GM20431 (cell line): ENCODE results near the gene IGF2R.
"Not testable (repeated sequence)": the region's sequence is repeated elsewhere in the genome, so short reads cannot be mapped to it uniquely, and the experiment has no call there.

Experiments
- in situ Hi-C: fragments of 300-500 bp; cut with MseI, MboI; formaldehyde crosslinking; loops from one replicate; pipeline ENCODE4 v1.15.0; 2020; ENCODE audit warnings: low sequenced_read_pairs; ENCODE audit not compliant: unreplicated experiment

The IGF2R gene

GRCh38 chr6:160131636-160132296 lies 162.9 kb downstream of the IGF2R start:
- in situ Hi-C loops, result loop anchor here (10.0 kb wide), 1 partner anchor 323 kb away; no protein-coding TSS in a partner anchor

DNA sequence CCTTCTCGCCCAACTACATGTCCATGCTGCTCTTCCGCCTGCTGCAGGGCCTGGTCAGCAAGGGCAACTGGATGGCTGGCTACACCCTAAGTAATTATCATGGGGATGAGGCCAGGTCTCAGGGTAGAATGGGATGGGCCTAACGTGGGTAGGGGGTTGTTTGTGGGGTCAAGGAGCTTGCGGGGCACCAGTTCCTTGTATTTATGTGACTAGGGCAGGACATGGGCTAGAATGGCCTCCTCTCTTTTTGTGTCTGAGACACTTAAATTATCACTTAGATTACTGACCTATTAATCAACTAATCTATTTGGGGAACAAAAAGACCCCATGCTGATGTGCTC lies 163.4 kb downstream of the IGF2R start:
- in situ Hi-C loops, result loop anchor here (10.0 kb wide), 1 partner anchor 323 kb away; no protein-coding TSS in a partner anchor

DNA sequence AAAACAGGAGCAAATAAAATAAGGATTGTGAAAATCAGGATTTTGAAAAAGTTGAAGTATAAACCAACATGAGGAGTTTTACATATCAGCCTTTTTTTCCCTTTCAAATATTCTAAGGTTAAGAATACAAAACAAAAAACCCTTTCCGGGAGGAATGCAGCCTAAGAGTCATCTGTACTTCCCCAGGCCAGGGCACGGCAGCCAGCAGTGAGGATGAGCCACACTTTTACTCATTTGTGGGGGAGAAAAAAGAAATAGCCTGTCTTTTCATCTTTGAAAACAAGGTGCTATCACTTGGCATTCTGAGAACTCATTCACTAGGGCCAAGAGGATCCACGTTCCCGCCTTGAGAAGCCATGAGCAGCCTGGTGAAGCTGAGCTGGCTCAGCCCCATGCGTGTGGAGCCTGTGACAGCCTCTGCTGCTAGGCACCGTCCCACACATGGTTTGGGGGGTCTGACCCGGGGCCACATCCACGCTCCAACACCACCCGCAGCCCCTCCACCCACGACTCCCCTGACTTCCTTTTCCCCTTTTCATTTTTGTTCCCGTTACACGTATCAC lies 164.0 kb downstream of the IGF2R start:
- in situ Hi-C loops, result loop anchor here (10.0 kb wide), 1 partner anchor 322 kb away; no protein-coding TSS in a partner anchor

DNA sequence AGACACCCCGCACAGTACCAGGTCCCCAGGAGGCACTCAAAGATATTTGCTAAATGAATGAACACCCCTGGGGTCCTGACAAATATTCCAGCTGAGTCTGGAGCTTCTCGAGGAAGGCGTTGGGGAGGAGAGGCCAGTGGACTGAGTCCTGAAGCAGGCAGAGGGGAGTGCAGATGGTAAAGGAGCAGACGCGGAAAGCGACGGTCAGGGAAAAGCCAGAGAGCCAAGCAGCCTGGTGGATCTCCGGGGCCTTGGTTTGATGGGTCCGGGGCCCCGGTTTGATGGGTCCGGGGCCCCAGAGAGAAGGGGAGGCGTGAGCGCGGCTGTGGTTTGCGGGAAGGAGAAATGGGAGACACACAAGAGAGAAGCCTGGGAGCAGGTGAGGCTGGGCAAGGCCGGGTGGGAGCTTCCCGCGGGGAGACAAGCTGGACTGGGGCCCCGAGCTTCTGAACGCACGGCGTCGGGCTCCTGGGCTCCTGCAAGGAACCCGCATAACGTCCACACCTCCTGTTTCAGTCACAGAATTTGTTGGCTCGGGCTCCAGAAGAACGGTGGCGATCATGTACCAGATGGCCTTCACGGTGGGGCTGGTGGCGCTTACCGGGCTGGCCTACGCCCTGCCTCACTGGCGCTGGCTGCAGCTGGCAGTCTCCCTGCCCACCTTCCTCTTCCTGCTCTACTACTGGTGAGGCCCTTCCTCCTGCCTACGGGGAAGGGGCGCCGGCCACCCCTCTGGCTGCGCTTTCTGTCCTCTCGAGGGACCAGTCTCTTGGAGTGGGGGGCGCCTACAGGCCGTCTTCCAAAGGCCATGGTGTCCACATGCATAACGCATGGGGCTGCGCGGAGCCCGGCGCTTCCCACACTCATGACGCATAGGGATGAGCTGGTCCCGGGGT lies 164.8 kb downstream of the IGF2R start:
- in situ Hi-C loops, result loop anchor here (10.0 kb wide), 1 partner anchor 321 kb away; no protein-coding TSS in a partner anchor

GRCh38 chr6:160134337-160134751 lies 165.5 kb downstream of the IGF2R start:
- in situ Hi-C loops, result loop anchor here (10.0 kb wide), 1 partner anchor 320 kb away; no protein-coding TSS in a partner anchor

DNA sequence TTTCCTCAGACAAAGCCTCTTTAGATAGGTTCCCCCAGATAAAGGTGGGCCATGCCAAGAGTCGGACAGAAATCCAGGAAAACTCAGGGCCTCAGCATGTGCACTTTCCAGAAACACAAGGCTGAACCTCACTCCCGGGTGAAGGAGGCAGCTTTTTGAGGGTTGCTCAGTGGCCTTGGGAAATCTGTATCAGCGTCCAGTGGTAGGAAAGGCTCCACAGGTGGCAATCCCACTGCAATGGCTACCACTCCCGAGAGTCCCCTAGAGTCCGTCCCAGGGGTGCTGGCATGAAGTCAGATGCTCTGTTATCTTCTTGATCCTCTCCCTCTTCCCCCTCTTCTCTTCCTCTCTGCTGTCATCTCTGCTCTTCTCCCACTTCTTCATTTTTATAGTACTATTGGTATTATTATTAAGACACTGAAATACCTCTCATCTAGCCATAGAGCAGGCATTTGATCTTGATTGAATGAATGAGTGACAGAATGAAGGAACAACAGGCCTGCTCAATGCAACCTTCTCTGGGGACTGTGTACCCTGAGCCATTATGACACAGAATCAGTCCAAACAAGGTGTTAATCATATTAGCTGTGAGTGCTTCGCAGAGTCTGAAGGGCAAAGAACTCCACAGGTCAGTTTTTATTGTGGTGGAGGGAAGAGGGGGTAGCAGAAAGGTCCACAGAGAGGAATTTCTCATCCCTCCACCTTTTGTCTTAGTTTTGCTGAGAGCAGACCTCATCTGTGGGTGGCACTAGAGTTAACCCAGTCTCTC lies 166.1 kb downstream of the IGF2R start:
- in situ Hi-C loops, result loop anchor here (10.0 kb wide), 1 partner anchor 320 kb away; no protein-coding TSS in a partner anchor

DNA sequence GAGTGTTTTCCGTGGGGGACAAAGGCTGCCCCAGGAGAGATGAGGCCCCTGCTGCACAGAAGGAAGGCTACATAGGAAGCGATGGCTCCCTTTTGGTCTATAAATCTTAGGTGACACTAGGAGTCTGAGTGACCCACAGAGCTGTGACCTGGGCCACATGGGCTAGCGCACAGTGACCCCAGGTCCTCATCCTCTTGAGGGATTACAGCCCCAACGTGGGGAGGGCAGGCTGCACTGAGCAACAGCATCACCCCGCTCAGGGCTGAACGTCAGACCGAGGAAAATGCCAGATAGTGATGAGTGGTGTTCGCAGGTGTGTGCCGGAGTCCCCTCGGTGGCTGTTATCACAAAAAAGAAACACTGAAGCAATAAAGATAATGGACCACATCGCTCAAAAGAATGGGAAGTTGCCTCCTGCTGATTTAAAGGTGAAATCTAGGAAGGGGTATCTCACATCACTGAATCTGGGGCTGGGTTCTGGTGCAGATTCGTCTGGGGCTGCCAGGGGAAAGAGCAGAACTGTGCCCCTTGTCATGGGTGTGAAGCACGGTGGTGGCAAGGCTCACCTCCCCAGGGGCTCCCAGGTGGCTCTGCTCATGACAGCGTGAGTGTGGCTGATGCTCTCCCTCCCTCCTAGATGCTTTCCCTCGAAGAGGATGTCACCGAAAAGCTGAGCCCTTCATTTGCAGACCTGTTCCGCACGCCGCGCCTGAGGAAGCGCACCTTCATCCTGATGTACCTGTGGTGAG lies 167.2 kb downstream of the IGF2R start:
- in situ Hi-C loops, result loop anchor here (10.0 kb wide), 1 partner anchor 319 kb away; no protein-coding TSS in a partner anchor

GRCh38 chr6:160137130-160137988 lies 168.5 kb downstream of the IGF2R start:
- in situ Hi-C loops, result loop anchor here (10.0 kb wide), 1 partner anchor 317 kb away; no protein-coding TSS in a partner anchor

DNA sequence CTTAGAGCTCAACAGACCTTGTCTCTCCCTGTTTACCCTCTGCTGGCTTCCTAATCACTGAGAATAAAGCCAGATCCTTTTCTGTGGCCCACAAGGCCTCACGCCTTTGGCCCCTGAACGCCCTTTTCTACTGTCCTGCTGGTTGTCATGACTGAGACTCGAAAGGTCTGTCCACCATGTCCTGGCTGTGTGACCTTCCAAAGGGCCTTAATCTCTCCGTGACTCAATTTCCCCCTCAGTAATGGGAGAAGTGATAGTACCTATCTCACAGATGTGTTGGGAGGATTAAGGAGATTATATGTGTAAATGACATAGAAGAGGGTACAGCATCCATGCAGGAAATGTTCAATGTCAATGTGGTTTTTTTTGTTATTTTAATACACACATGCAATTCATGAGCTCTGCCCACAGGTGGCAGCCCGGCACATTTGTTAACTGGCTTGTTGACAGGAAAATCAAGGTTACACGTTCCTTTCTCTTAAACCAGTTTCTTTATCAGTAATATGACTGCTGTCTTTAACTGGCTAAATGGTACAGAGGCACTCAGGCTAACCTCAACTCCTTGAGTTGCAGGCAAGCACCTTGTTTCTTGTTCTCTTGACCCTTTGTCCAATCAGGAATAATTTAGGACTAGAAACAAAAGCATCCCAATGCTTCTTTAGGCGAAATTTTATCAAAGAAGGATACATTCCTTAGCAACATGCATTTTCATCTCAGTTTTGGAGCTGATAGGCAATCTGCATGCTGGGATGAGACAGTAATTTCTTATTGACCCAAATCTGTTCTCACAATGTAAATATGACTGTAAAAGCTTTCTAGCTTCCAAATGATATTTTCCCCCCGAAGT lies 169.3 kb downstream of the IGF2R start:
- in situ Hi-C loops, result loop anchor here (10.0 kb wide), 1 partner anchor 317 kb away; no protein-coding TSS in a partner anchor

DNA sequence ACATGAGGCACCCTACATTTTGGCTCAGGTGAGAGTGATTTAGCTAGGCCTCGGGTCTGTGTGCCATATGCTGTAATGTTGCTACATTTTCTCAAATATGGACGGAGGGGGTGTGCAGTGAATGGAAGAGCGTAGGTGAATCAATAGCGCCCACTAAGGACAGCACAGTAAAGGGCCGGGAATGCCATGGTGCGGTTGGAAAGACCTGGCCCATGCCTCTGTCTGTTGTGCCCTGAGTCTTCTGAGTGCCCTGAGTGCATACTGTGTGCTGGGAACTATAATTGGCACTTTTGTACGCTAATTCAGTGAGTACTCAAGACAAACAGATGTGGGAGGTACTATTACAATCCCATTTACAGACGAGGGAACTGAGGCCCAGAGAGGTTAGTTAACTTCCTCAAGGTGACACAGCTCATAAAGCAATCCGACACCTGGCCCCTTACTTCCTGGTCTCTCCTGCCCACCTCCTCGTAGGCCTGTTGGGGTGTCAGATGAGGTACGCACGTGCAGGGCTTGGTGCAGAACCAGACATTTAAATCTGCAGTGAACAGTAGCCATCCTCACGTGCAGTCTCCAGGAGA lies 170.0 kb downstream of the IGF2R start:
- in situ Hi-C loops, result loop anchor here (10.0 kb wide), 1 partner anchor 316 kb away; no protein-coding TSS in a partner anchor

DNA sequence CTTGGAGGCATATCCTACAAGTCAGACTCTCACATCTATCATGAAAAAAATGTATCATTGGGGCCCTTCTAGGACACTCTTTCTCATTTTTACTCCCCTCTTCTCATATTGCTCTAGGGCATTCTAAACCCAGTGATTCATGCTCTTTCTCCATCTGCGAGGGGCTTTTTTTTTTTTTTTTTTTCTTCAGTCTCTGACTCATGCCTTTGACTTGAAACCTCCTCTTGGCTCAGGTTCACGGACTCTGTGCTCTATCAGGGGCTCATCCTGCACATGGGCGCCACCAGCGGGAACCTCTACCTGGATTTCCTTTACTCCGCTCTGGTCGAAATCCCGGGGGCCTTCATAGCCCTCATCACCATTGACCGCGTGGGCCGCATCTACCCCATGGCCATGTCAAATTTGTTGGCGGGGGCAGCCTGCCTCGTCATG lies 170.6 kb downstream of the IGF2R start:
- in situ Hi-C loops, result loop anchor here (10.0 kb wide), 1 partner anchor 315 kb away; no protein-coding TSS in a partner anchor

GRCh38 chr6:160140493-160140892 lies 171.6 kb downstream of the IGF2R start:
- in situ Hi-C loops, result not testable (repeated sequence)

GRCh38 chr6:160141001-160141726 lies 172.3 kb downstream of the IGF2R start:
- in situ Hi-C loops, result no loop called here

GRCh38 chr6:160142115-160142715 lies 173.3 kb downstream of the IGF2R start:
- in situ Hi-C loops, result no loop called here

DNA sequence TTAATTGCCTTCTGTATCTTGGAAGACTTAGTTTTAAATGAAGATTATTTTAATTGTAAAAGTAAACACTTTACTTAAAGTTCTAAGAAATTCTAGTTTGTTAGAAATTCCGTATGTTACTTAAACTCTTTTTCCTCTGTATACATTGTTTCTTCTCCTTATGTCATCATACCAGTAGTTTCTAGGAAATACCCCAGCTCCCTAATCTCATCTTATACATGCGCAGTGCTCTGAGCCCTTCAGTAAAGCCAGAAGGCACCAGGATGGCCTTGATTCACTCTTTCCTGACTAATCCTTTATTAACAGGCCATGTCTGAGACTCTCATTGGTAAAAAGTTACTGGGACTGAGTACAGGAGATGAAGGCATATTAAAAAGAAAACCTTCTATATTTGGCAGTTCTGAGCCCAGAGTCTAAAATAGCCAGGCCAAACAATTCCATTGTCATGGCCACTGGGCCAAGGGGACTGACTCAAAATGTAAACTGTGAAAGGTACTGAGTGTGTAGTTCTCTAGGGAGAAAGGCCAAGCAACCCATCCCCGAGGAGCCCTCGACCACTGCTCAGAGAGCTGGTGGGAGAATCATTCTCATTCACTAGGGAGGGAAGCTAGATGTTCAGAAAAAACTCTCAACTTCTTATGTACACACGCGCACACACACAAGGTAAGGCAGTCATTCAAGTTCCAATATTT lies 177.7 kb downstream of the IGF2R start:
- in situ Hi-C loops, result no loop called here
